Esophagus muscularis mucosa (tissue), 3 donors: ENCODE results near the gene SH3BP4.

Experiments used
- CTCF ChIP-seq, 3 experiments: fragments of 200-600 bp in 2 of 3; fragments of 450-650 bp in 1 of 3; sonication (generic) in 2 of 3; IDR thresholded peaks; one replicate each; pipeline ENCODE4 v1.5.1; 2017 to 2019; ENCODE audit warnings: antibody characterized with exemption in 3 of 3, mild to moderate bottlenecking in 2 of 3, moderate library complexity in 1 of 3
- EP300 ChIP-seq: sonication (generic); formaldehyde crosslinking; IDR thresholded peaks from one replicate; pipeline ENCODE4 v1.6.1; 2017; ENCODE audit warnings: antibody characterized with exemption

- no peak for TF ChIP-seq CTCF (IDR thresholded peaks at IDR 0.05)
- no peak for TF ChIP-seq EP300
These were observed 107.3 kb downstream of the SH3BP4 start for GRCh38 chr2:235059161-235059560.
